HepG2 (cell line): ENCODE measurements around the gene VAMP2. TPM values are rescaled to one million over a fixed set of nuclear protein-coding genes. Genes with fewer than 3 reads are reported as not detected.
A peak's percentile ranks its signal among the peaks of the same experiment; 100 is the strongest.

Experiments
- DMTF1 ChIP-seq: sonication (generic); formaldehyde crosslinking; IDR thresholded peaks from 2 replicates; pipeline ENCODE4 v1.4.0; 2020; ENCODE audit warnings: mild to moderate bottlenecking, missing genetic modification reagents
- FOSL1 ChIP-seq: sonication (generic); formaldehyde crosslinking; IDR thresholded peaks from 2 replicates; pipeline ENCODE4 v1.9.0; 2021; ENCODE audit warnings: missing genetic modification reagents, borderline replicate concordance
- HNF1B ChIP-seq: sonication (generic); formaldehyde crosslinking; IDR thresholded peaks from 2 replicates; pipeline ENCODE4 v1.5.1; 2020; ENCODE audit warnings: mild to moderate bottlenecking, moderate library complexity, missing genetic modification reagents
- HOMEZ ChIP-seq: IDR thresholded peaks from 2 replicates; pipeline ENCODE4 v1.6.1; 2016; ENCODE audit warnings: low read depth
- HOXD1 ChIP-seq: sonication (generic); formaldehyde crosslinking; IDR thresholded peaks from 2 replicates; pipeline ENCODE4 v1.5.0; 2020; ENCODE audit warnings: missing genetic modification reagents
- KMT2B ChIP-seq: IDR thresholded peaks from 2 replicates; pipeline ENCODE4 v1.6.1; 2016; ENCODE audit warnings: missing genetic modification reagents, missing compliant biosample characterization
- LBX2 ChIP-seq: sonication (generic); formaldehyde crosslinking; IDR thresholded peaks from 2 replicates; pipeline ENCODE4 v1.5.0; 2020; ENCODE audit warnings: missing genetic modification reagents, mild to moderate bottlenecking, borderline replicate concordance
- PRDM4 ChIP-seq: sonication (generic); formaldehyde crosslinking; IDR thresholded peaks from 2 replicates; pipeline ENCODE4 v1.9.0; 2021; ENCODE audit warnings: missing genetic modification reagents, borderline replicate concordance
- SETDB1 ChIP-seq: sonication (generic); formaldehyde crosslinking; IDR thresholded peaks from 2 replicates; pipeline ENCODE4 v1.5.1; 2020; ENCODE audit warnings: missing genetic modification reagents, mild to moderate bottlenecking, borderline replicate concordance
- USF2 ChIP-seq, 2 experiments: sonication (generic) in 1 of 2; formaldehyde crosslinking in 1 of 2; IDR thresholded peaks; 2 replicates each; pipeline versions ENCODE4 v1.5.1 to v1.6.1; 2011 to 2020; ENCODE audit warnings: borderline replicate concordance in 1 of 2, low read depth in 1 of 2, low read length in 1 of 2, mild to moderate bottlenecking in 1 of 2, missing genetic modification reagents in 1 of 2, moderate library complexity in 1 of 2
- ZNF362 ChIP-seq: sonication (generic); formaldehyde crosslinking; IDR thresholded peaks from 2 replicates; pipeline ENCODE4 v1.4.0; 2020; ENCODE audit warnings: missing genetic modification reagents, mild to moderate bottlenecking, borderline replicate concordance
- ZNF484 ChIP-seq: sonication (generic); formaldehyde crosslinking; IDR thresholded peaks from 2 replicates; pipeline ENCODE4 v1.5.1; 2020; ENCODE audit warnings: mild to moderate bottlenecking, low read depth, missing genetic modification reagents, borderline replicate concordance
- ZNF547 ChIP-seq: sonication (generic); formaldehyde crosslinking; IDR thresholded peaks from 2 replicates; pipeline ENCODE4 v1.5.1; 2020; ENCODE audit warnings: mild to moderate bottlenecking, missing genetic modification reagents
- ZNF563 ChIP-seq: sonication (generic); formaldehyde crosslinking; IDR thresholded peaks from 2 replicates; pipeline ENCODE4 v1.8.0; 2022; ENCODE audit warnings: mild to moderate bottlenecking, moderate library complexity, missing genetic modification reagents
- polyA plus RNA-seq, 8 experiments: library from polyadenylated mRNA; depleted of rRNA in 3 of 8; stranded (reverse) in 7 of 8; unstranded in 1 of 8; fragments of >200 nt; fragmentation: Illumina TruSeq in 4 of 8; extraction: Trizol in 4 of 8; gene quantifications; 2 replicates each; pipeline versions ENCODE4 v1.2.1 to v1.2.3, GENCODE V29; 2011 to 2016; ENCODE audit warnings: low read depth in 4 of 8, missing spikeins in 1 of 8, mixed read lengths in 1 of 8; ENCODE audit not compliant: insufficient read depth in 1 of 8
- total RNA-seq, 5 experiments: library from RNA; depleted of rRNA; stranded (reverse); fragments of >200 nt; fragmentation: Illumina TruSeq; extraction: Trizol; gene quantifications; 2 replicates each; pipeline ENCODE4 v1.2.3, GENCODE V29; 2016; ENCODE audit warnings: low read depth in 1 of 5

Gene VAMP2
- total and polyA plus RNA-seq, 2 of the 13 experiments (the other 11 are each of a cell fraction or from before 2014, with no cell fraction given) = 3.9 to 17.2 TPM

GRCh38 chr17:8189711-8190477 lies 27.1 kb upstream of the VAMP2 start, which contains the start of gene BORCS6 (continued):
- TF ChIP-seq PRDM4 (CRISPR knock-in tag) (no peak), HOXD1 (no peak), USF2 (IDR thresholded peaks at IDR 0.05; ENCODE audit: low read depth, low read length) (peak; percentile 54), USF2 (CRISPR knock-in tag; IDR thresholded peaks at IDR 0.05; ENCODE audit: borderline replicate concordance) (peak; percentile 80; the same call in 1 of the 2 replicates), SETDB1 (CRISPR knock-in tag) (no peak), ZNF484 (CRISPR knock-in tag) (no peak), HOMEZ (CRISPR knock-in tag) (no peak), ZNF547 (CRISPR knock-in tag) (peak; percentile 30; the same call in 1 of the 2 replicates), ZNF563 (CRISPR knock-in tag) (peak; percentile 65), LBX2 (CRISPR knock-in tag) (no peak), HNF1B (peak; percentile 46; the same call in 1 of the 2 replicates), ZNF362 (CRISPR knock-in tag) (peak; percentile 36; the same call in 1 of the 2 replicates), FOSL1 (no peak), DMTF1 (CRISPR knock-in tag) (no peak), KMT2B (no peak)
